HCT116 (cell line): Measurements from ENCODE around the gene ERFE. TPM values are rescaled to one million over a fixed set of nuclear protein-coding genes. Genes with fewer than 3 reads are reported as not detected.

ENCODE experiments used
- ATAC-seq: fragments of 200-7000 bp; cut with Tn5 transposase; 2 replicates; pipeline ENCODE4 v1.9.1; 2020; ENCODE audit warnings: mild to moderate bottlenecking, moderate library complexity
- BruUV-seq: library from RNA; stranded (reverse); fragments of 400-500 nt; replicated peaks from 2 replicates; lab custom pipeline; 2021; lab: Mats Ljungman, UMichigan
- CTCF ChIA-PET: fragments of 300-600 bp; sonication (Branson Sonifier 250); formaldehyde crosslinking; loops from one replicate; lab custom pipeline; 2021; ENCODE audit warnings: antibody characterized with exemption; lab: Charles Lee
- POLR2A ChIA-PET: fragments of 300-600, 350-600 bp; sonication (Branson Sonifier 250); formaldehyde crosslinking; loops from one replicate; lab custom pipeline; 2021; ENCODE audit warnings: antibody characterized with exemption; lab: Charles Lee
- RAD21 ChIA-PET, 2 experiments: fragments of 300-600 bp; sonication (Branson Sonifier 250); formaldehyde crosslinking; loops; one replicate each; lab custom pipeline; 2023; ENCODE audit warnings: low total read pairs in 2 of 2; ENCODE audit not compliant: uncharacterized antibody in 2 of 2, unreplicated experiment in 2 of 2, low non-redundant PET in 1 of 2; lab: Charles Lee
- DNase-seq: peaks from one replicate; pipeline ENCODE4 v3.0.0-alpha.2; 2010; ENCODE audit warnings: low read depth, low spot score
- H2AFZ ChIP-seq: fragments of 200-600 bp; shearing (Covaris generic), sonication (generic); 2 replicates; pipeline ENCODE4 v1.6.1; 2017; ENCODE audit warnings: low read depth, mixed run types, mixed read lengths, antibody characterized with exemption, low read length; ENCODE audit not compliant: poor library complexity, severe bottlenecking
- H3K27ac ChIP-seq: 2 replicates; pipeline ENCODE4 v1.5.1; 2012; ENCODE audit warnings: low read depth, low read length
- H3K27me3 ChIP-seq: fragments of 200-600 bp; sonication (generic); 2 replicates; pipeline ENCODE4 v1.6.1; 2016; ENCODE audit warnings: mixed run types, low read length, mixed read lengths; ENCODE audit not compliant: insufficient read depth
- H3K36me3 ChIP-seq, 2 experiments: fragments of 200-500 bp in 1 of 2; fragments of 200-600 bp in 1 of 2; sonication (Bioruptor generic) in 1 of 2; sonication (generic) in 1 of 2; 2 replicates each; pipeline versions ENCODE4 v1.5.1 to v1.6.1; 2014 to 2016; ENCODE audit warnings: low read length in 2 of 2, inconsistent platforms in 1 of 2, mixed read lengths in 1 of 2, mixed run types in 1 of 2; ENCODE audit not compliant: insufficient read depth in 2 of 2, control insufficient read depth in 1 of 2
- H3K4me1 ChIP-seq, 2 experiments: fragments of 200-600 bp in 1 of 2; sonication (generic) in 1 of 2; 2 replicates each; pipeline versions ENCODE4 v1.5.1 to v1.6.1; 2012 to 2017; ENCODE audit warnings: low read length in 2 of 2, inconsistent platforms in 1 of 2, mild to moderate bottlenecking in 1 of 2, mixed read lengths in 1 of 2, mixed run types in 1 of 2, moderate library complexity in 1 of 2; ENCODE audit not compliant: insufficient read depth in 2 of 2, control insufficient read depth in 1 of 2
- H3K4me2 ChIP-seq: fragments of 200-600 bp; sonication (generic); 2 replicates; pipeline ENCODE4 v1.6.1; 2017; ENCODE audit warnings: mixed run types, low read length, mixed read lengths
- H3K4me3 ChIP-seq, 2 experiments: fragments of 200-600 bp in 1 of 2; sonication (generic) in 1 of 2; replicated peaks in 1 of 2; 2 replicates each; pipeline ENCODE4 v1.5.1; 2011 to 2016; ENCODE audit warnings: low read length in 2 of 2, control low read depth in 1 of 2, low read depth in 1 of 2, mild to moderate bottlenecking in 1 of 2, mixed read lengths in 1 of 2, mixed run types in 1 of 2
- H3K79me2 ChIP-seq: fragments of 200-600 bp; sonication (generic); 2 replicates; pipeline ENCODE4 v1.6.1; 2017; ENCODE audit warnings: mild to moderate bottlenecking, mixed run types, low read length, moderate library complexity, mixed read lengths; ENCODE audit not compliant: insufficient read depth
- H3K9ac ChIP-seq: fragments of 200-600 bp; sonication (generic); 2 replicates; pipeline ENCODE4 v1.6.1; 2016; ENCODE audit warnings: low read length, mixed read lengths
- H3K9me2 ChIP-seq: fragments of 200-600 bp; sonication (generic), shearing (Covaris generic); 2 replicates; pipeline ENCODE4 v1.6.1; 2017; ENCODE audit warnings: mixed run types, mild to moderate bottlenecking, moderate library complexity; ENCODE audit not compliant: insufficient read depth
- H3K9me3 ChIP-seq, 2 experiments: fragments of 200-500 bp in 1 of 2; fragments of 200-600 bp in 1 of 2; sonication (Bioruptor generic) in 1 of 2; sonication (generic) in 1 of 2; 2 replicates each; pipeline ENCODE4 v1.6.1; 2014 to 2017; ENCODE audit warnings: low read length in 2 of 2, mixed read lengths in 2 of 2, inconsistent platforms in 1 of 2, low read depth in 1 of 2, mild to moderate bottlenecking in 1 of 2, mixed run types in 1 of 2, moderate library complexity in 1 of 2; ENCODE audit not compliant: control insufficient read depth in 1 of 2, insufficient read depth in 1 of 2
- H4K20me1 ChIP-seq: fragments of 200-600 bp; sonication (generic), shearing (Covaris generic); 2 replicates; pipeline ENCODE4 v1.6.1; 2017; ENCODE audit warnings: mixed run types, mild to moderate bottlenecking, moderate library complexity; ENCODE audit not compliant: insufficient read depth
- CBX3 ChIP-seq: IDR thresholded peaks from 2 replicates; pipeline ENCODE4 v1.6.1; 2012; ENCODE audit warnings: low read depth
- CEBPB ChIP-seq: IDR thresholded peaks from 2 replicates; pipeline ENCODE4 v1.6.1; 2012; ENCODE audit warnings: low read depth
- EGR1 ChIP-seq: IDR thresholded peaks from 2 replicates; pipeline ENCODE4 v1.6.1; 2012; ENCODE audit warnings: low read depth
- ELF1 ChIP-seq: IDR thresholded peaks from 2 replicates; pipeline ENCODE4 v1.6.1; 2012; ENCODE audit warnings: low read depth, borderline replicate concordance
- EZH2 ChIP-seq: fragments of 200-600 bp; sonication (generic); IDR thresholded peaks from 2 replicates; pipeline ENCODE4 v1.6.1; 2017; ENCODE audit warnings: antibody characterized with exemption, mixed run types
- EZH2phosphoT487 ChIP-seq: fragments of 200-600 bp; IDR thresholded peaks from 2 replicates; pipeline ENCODE4 v1.6.1; 2018; ENCODE audit warnings: antibody characterized with exemption, borderline replicate concordance
- JUND ChIP-seq: IDR thresholded peaks from 2 replicates; pipeline ENCODE4 v1.6.1; 2012
- POLR2A ChIP-seq: IDR thresholded peaks from 2 replicates; pipeline ENCODE4 v1.7.0; 2011; ENCODE audit warnings: borderline replicate concordance; ENCODE audit not compliant: insufficient read depth, insufficient read length; ENCODE audit errors: extremely low read depth
- POLR2AphosphoS5 ChIP-seq: IDR thresholded peaks from 2 replicates; pipeline ENCODE4 v1.6.1; 2011; ENCODE audit warnings: mild to moderate bottlenecking, low read depth, low read length, moderate library complexity
- RAD21 ChIP-seq: IDR thresholded peaks from 2 replicates; pipeline ENCODE4 v1.6.1; 2012; ENCODE audit warnings: low read depth, mild to moderate bottlenecking
- SRF ChIP-seq: IDR thresholded peaks from 2 replicates; pipeline ENCODE4 v1.6.1; 2012; ENCODE audit warnings: low read depth
- YY1 ChIP-seq: IDR thresholded peaks from 2 replicates; pipeline ENCODE4 v1.6.1; 2011; ENCODE audit warnings: low read length, low read depth, moderate library complexity, mild to moderate bottlenecking; ENCODE audit not compliant: insufficient replicate concordance; ENCODE audit errors: extremely low read depth
- ZFX ChIP-seq: fragments of 450-650 bp; IDR thresholded peaks from 2 replicates; pipeline ENCODE4 v1.6.1; 2017
- ZNF274 ChIP-seq: fragments of 200-500 bp; sonication (Bioruptor generic); IDR thresholded peaks from 2 replicates; pipeline ENCODE4 v1.6.1; 2014; ENCODE audit warnings: mild to moderate bottlenecking, low read depth, low read length, inconsistent platforms
- intact Hi-C: fragments of 100-400 bp; cut with micrococcal nuclease; formaldehyde crosslinking; loops from 2 replicates; pipeline ENCODE4 v1.10.0; 2022
- total RNA-seq: library from RNA; stranded (reverse); gene quantifications from one replicate; pipeline ENCODE4 v1.2.1, GENCODE V29; 2021; ENCODE audit not compliant: unreplicated experiment
- TF ChIP-seq, protein P1 (sequence below): IDR thresholded peaks from 2 replicates; pipeline ENCODE4 v1.6.1; 2012
- TF ChIP-seq, protein P2 (sequence below): IDR thresholded peaks from 2 replicates; pipeline ENCODE4 v1.6.1; 2012
- TF ChIP-seq, protein P3 (sequence below), 3 experiments: fragments of 200-600 bp in 1 of 3; sonication (generic) in 1 of 3; IDR thresholded peaks in 2 of 3; conservative IDR thresholded peaks in 1 of 3; 2 replicates each; pipeline ENCODE4 v1.5.1; 2012 to 2017; ENCODE audit warnings: low read depth in 2 of 3, low read length in 2 of 3, antibody characterized with exemption in 1 of 3, borderline replicate concordance in 1 of 3, control low read depth in 1 of 3, mild to moderate bottlenecking in 1 of 3, mixed read lengths in 1 of 3, mixed run types in 1 of 3, moderate library complexity in 1 of 3; ENCODE audit not compliant: insufficient read depth in 1 of 3

ERFE gene
- total RNA-seq, 1 experiment from 2014 or later: 17.3 TPM

DNA sequence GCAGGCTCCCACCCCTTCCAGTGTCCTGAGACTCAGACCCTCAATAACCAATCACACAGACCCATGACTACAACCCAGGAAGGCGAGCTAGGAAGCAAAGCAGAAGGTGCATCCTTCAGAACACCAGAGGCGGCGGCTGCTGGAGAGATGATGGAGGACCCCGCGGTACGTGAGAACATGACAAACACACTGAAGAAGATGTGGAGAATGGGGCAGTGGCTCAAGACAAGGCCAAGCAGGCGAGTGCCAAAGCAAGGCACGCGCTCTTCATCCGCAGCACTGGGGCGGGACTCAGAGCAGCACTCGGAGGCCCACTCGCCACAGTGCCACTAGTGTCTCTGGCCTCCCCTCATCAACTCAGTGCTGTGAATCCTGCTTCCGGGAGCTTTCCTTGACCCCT, 13.7 kb downstream of the ERFE start:
- Histone ChIP-seq H3K36me3 (peaks cover 7 to 38% of the 10 kb centered on the region in 2 experiments; a peak in 3 of 4 replicates), H3K4me1 (0 out of 4 replicates have a peak, but pooled peaks cover 0 to 2% of the 10 kb centered on the region in 2 experiments), H3K9me2 (no peaks in the 10 kb centered on the region), H3K4me3 (no peak overlapping the region), H3K27me3 (no peaks in the 10 kb centered on the region), H4K20me1 (0 out of 2 replicates have a peak, but pooled peaks cover 9% of the 10 kb centered on the region), H3K4me2 (no peak overlapping the region), H2AFZ (no peak overlapping the region), H3K9me3 (no peaks in the 10 kb centered on the region), H3K27ac (no peak overlapping the region), H3K79me2 (no peaks in the 10 kb centered on the region), H3K9ac (no peak overlapping the region)
- no peak for DNase-seq
- POLR2A ChIA-PET: no interaction called here
- RAD21 ChIA-PET: no interaction called here
- intact Hi-C loops: no loop called here
- BruUV-seq: no TSS peak
- CTCF ChIA-PET: no interaction called here
- ATAC-seq: no peak
- no peak for TF ChIP-seq EGR1
- TF ChIP-seq POLR2A: no peak
- TF ChIP-seq, protein P1, sequence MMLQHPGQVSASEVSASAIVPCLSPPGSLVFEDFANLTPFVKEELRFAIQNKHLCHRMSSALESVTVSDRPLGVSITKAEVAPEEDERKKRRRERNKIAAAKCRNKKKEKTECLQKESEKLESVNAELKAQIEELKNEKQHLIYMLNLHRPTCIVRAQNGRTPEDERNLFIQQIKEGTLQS: no peak
- no peak for TF ChIP-seq YY1
- no peak for TF ChIP-seq ZFX
- TF ChIP-seq JUND: no peak
- TF ChIP-seq, protein P2, sequence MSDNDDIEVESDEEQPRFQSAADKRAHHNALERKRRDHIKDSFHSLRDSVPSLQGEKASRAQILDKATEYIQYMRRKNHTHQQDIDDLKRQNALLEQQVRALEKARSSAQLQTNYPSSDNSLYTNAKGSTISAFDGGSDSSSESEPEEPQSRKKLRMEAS: no peak
- TF ChIP-seq ZNF274: no peak
- TF ChIP-seq CEBPB: no peak
- no peak for TF ChIP-seq EZH2
- TF ChIP-seq POLR2AphosphoS5: no peak
- TF ChIP-seq EZH2phosphoT487: no peak
- TF ChIP-seq, protein P3, sequence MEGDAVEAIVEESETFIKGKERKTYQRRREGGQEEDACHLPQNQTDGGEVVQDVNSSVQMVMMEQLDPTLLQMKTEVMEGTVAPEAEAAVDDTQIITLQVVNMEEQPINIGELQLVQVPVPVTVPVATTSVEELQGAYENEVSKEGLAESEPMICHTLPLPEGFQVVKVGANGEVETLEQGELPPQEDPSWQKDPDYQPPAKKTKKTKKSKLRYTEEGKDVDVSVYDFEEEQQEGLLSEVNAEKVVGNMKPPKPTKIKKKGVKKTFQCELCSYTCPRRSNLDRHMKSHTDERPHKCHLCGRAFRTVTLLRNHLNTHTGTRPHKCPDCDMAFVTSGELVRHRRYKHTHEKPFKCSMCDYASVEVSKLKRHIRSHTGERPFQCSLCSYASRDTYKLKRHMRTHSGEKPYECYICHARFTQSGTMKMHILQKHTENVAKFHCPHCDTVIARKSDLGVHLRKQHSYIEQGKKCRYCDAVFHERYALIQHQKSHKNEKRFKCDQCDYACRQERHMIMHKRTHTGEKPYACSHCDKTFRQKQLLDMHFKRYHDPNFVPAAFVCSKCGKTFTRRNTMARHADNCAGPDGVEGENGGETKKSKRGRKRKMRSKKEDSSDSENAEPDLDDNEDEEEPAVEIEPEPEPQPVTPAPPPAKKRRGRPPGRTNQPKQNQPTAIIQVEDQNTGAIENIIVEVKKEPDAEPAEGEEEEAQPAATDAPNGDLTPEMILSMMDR (IDR thresholded peaks at IDR 0.05 in 2 of 3, conservative IDR thresholded peaks at IDR 0.05 in 1 of 3; ENCODE audit: borderline replicate concordance in 1 of 3, insufficient read depth in 1 of 3, low read depth in 2 of 3, low read length in 2 of 3): no peak
- TF ChIP-seq ELF1: no peak
- no peak for TF ChIP-seq RAD21
- no peak for TF ChIP-seq SRF
- no peak for TF ChIP-seq CBX3
